GM21447 (cell line): Measurements from ENCODE around the gene AKAP1.
"Not testable (repeated sequence)": the region's sequence is repeated elsewhere in the genome, so short reads cannot be mapped to it uniquely, and the experiment has no call there.

Source experiments
- ATAC-seq: cut with Tn5 transposase; IDR thresholded peaks from one replicate; pipeline ENCODE4 v1.9.1; 2021; ENCODE audit not compliant: unreplicated experiment

The AKAP1 gene

GRCh38 chr17:57073626-57074025 is 11.4 kb upstream of the AKAP1 start:
- no peak for ATAC-seq

- ATAC-seq: no peak
Observed at GRCh38 chr17:57075193-57075592, 9.9 kb upstream of the AKAP1 start.

- ATAC-seq: no peak
Observed at GRCh38 chr17:57075785-57076184, 9.3 kb upstream of the AKAP1 start.

- ATAC-seq: no peak
Observed at GRCh38 chr17:57077000-57077399, 8.0 kb upstream of the AKAP1 start.

GRCh38 chr17:57078274-57078673 is 6.8 kb upstream of the AKAP1 start:
- ATAC-seq: no peak

- ATAC-seq: no peak
Observed at GRCh38 chr17:57080718-57081117, 4.3 kb upstream of the AKAP1 start.

GRCh38 chr17:57082441-57082840 is 2.6 kb upstream of the AKAP1 start:
- ATAC-seq: no peak

- ATAC-seq: peak; percentile 18
Observed at GRCh38 chr17:57084361-57084801, 665 bp upstream of the AKAP1 start.

GRCh38 chr17:57085448-57086068 is 512 bp downstream of the AKAP1 start:
- peak; percentile 41 for ATAC-seq

- ATAC-seq: no peak
Observed at GRCh38 chr17:57086069-57086930, 1.3 kb downstream of the AKAP1 start.

GRCh38 chr17:57088298-57088697 is 3.3 kb downstream of the AKAP1 start:
- ATAC-seq: no peak

GRCh38 chr17:57089391-57089790 is 4.3 kb downstream of the AKAP1 start:
- ATAC-seq: no peak

- no peak for ATAC-seq
Observed at GRCh38 chr17:57090560-57091185, 5.6 kb downstream of the AKAP1 start.

GRCh38 chr17:57091186-57091618 is 6.2 kb downstream of the AKAP1 start:
- ATAC-seq: no peak

GRCh38 chr17:57092171-57092570 is 7.1 kb downstream of the AKAP1 start:
- no peak for ATAC-seq

GRCh38 chr17:57092779-57093178 is 7.7 kb downstream of the AKAP1 start:
- ATAC-seq: no peak

- no peak for ATAC-seq
Observed at GRCh38 chr17:57096472-57097202, 11.6 kb downstream of the AKAP1 start.

- no peak for ATAC-seq
Observed at GRCh38 chr17:57097832-57098421, 12.9 kb downstream of the AKAP1 start.

GRCh38 chr17:57099165-57099564 is 14.1 kb downstream of the AKAP1 start:
- ATAC-seq: peak; percentile 51

- no peak for ATAC-seq
Observed at GRCh38 chr17:57102122-57102521, 17.1 kb downstream of the AKAP1 start.

GRCh38 chr17:57102660-57103059 is 17.6 kb downstream of the AKAP1 start:
- ATAC-seq: not testable (repeated sequence)
